ENCODE measurements around the gene GJA9. TPM values are rescaled to one million over a fixed set of nuclear protein-coding genes. Genes with fewer than 3 reads are reported as not detected.

GJA9 gene
- 0.21 and 0.24 TPM in 2 replicates for total RNA-seq

DNA sequence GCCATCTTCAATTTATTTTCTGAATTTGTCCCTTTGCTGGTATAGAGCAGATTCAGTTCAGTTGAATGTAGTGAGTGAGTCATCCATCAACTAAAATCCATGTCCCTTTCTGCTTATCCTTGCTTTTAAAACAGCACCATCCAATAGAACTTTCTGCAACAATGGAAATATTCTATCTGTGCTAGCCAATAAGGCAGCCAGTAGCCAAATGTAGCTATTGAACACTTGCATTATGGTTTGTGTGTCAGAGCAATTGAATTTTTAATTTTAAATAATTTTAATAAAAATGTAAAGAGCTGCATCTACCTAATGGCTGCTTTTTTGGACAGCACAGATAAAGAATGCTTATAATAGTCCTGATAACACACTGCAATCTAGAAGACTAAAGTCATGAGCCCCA, at the start of gene GJA9:
Gene GJA9, minus strand, starts transcription at position 101 of the 400 bp plus-strand sequence. CDS start 5,489 bp downstream, outside the sequence.

DNA sequence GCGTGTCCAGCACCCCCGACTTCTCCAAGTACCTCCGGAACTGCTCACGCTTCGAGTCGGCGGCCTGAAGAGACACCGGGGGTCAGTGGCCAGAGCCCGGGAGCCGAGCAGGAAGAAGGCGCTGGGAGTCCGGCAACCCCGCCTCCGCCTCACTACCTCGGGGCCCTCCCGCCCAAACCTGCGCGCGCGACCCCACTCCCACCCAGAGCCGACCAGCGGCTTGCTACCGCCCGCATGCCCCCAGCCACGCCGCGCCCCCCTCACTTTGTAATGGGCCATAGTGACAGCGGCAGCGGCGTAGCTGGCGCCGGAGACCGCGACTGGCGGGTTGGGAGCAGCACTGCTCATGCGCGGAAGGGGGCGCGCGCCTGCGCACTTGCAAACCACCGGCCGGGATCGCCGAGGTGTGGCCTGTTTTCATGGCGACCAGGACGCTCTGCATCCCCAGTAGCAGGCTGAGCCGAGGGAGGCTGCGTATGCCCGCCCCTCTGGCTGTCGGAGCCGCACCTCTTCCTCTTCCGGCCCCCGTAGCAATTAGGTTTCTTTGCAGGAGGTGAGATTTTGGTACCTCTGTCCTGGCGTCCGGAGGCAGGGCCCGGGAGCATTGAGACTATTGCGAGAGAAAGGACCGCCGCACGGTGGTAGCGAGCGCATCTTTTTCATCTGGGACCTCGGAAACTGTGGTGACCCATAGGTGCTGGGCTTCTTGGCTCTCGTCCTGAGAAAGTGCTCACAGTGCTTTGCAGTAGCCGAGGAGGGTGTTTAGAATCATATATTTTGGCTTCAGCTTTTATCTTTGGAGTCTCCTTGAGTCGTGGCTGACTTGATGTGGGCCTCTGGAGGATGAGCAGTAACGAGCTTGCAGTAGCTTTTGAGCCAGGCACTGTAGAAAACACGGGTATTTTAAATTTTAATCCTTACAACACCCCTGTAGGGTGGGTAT, 8.1 kb downstream of the GJA9 start, which contains the start of gene MYCBP:
Gene MYCBP, minus strand, starts transcription at position 322 of the 943 bp plus-strand sequence. Its CDS starts 43 bp downstream, at position 279.

DNA sequence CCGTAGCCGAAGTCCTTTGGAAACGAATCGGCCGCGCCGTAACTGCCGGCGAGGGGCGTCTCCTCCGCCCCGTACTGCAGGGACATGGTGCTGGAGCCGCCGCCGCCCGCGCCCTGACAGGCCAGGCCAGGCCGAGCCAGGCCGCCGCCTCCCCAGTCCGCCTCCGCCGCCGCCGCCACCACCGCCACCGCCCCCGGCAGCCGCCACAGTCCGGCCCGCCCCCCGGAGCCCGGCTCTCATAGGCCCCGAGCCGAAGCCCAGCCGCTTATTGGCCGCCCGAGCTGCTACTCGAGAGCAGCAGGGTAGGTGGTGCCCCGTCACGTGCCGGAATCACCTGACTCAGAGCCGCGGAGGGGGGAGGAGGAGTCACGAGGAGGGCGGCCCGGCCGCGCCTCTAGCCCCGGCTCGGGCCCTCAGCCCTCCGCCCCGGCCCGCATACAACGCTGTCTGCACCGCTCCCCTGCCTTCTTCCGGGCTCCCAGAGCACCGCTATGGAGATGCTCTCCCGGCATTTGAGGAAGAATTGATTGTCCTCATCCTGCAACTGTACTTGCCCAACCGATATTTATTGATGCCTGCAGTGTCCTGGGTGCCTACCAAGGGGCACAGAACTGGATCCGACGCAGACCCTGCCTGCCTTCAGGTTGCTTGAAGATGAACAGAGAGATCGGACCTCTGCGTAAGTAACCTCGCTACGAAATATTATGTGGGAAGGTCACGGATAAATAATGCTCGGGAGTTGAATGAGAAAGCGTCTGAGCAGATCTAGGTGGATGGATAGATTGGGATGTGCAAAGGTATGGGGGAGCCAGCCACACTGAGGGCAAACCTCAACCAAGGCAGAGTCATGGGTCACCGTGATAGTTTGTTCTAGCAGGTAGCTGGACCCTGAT, 21.6 kb downstream of the GJA9 start, which contains the start of gene RRAGC:
Gene RRAGC, minus strand, starts transcription at position 212 of the 893 bp plus-strand sequence. Its CDS starts 126 bp downstream, at position 86.

Other genes starting within 250 kb of the GJA9 start
- 19.5 and 20.2 TPM in 2 replicates for gene RRAGC, start 21.8 kb downstream of the GJA9 start, total RNA-seq
- 14.0 and 19.2 TPM in 2 replicates for gene MYCBP, start 8.2 kb downstream of the GJA9 start, total RNA-seq
- gene RHBDL2, start 60.2 kb upstream of the GJA9 start, total RNA-seq, result 3.2 and 8.4 TPM in 2 replicates
- gene AKIRIN1, start 109.7 kb upstream of the GJA9 start, total RNA-seq, result 40.7 and 56.1 TPM in 2 replicates
- gene NDUFS5, start 144.8 kb upstream of the GJA9 start, total RNA-seq, result 315 and 340 TPM in 2 replicates